Fibroblast of skin of left biceps (primary cell): ENCODE data around the gene TPP1.

ENCODE experiments used
- DNase-seq, 2 experiments: peaks; one replicate each; pipeline ENCODE4 v3.0.0-alpha.2; 2013; ENCODE audit warnings: low read depth in 2 of 2

Gene TPP1

DNA sequence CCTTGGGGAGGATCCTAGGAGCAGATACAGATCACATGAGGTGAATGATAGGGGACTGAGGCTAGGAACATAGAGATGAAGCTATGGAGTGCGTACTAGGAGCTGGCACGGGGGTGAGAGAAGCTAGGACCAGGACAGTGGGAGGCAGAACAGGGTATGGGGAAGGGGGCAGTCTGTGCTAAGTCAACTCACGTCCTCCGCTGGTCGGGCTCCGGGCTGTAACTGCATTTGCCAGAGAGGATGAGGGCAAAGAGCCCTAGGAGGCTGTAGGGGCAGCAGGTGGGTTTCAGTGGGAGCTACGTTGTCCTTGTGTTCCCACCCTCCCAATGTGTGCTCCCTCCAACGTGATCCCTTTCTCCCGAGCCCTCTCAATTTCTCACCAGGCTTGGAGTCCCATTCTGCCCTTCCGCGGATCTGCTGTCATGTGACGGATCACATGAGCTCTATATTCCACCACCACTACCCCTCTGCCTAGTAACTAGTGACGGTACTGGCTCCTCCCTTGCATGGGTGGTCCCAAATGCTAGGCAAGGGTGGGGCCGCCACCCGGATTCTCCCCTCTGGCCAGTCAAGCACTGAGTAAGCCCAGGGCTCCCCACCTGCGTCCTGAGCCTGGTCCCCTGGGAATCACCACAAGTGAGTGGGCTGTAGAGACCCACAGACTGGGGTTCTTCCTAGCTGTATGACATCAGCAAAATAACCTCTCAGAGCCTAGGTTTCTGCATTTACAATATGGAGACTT, at the start of gene TPP1:
TSS of gene TPP1 (minus strand) at position 419 of the 742 bp plus-strand sequence. CDS start at position 397, 22 bp downstream.
- DNase-seq, result peak; percentile 80 to 85

DNA sequence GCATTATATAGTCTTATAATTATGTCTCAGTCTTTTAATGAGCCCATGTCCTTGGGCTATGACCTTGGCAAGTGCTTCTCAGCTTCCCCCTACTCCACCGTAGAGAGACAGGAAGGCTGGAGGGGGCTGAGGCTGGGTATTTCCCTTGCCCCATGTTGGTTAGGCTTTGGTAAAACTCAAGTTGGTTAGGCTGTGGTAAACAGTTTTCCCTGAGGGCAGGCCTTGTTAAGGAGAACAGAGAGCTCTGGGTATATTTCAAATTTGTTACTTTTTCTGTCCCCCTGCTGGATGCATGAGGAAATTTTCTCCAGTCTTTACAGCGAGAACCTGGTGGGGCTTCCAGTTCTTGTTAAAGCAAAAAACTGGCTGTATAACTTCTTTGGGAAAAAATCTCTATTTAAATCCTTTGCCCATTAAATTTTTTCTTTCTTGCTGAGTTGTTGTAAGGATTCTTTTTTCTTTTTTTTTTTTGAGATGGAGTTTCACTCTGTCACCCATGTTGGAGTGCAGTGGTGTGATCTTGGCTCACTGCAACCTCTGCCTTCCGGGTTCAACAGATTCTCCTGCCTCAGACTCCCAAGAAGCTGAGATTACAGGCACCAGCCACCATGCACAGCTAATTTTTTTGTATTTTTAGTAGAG, 48.6 kb upstream of the TPP1 start:
- no peak for DNase-seq

DNA sequence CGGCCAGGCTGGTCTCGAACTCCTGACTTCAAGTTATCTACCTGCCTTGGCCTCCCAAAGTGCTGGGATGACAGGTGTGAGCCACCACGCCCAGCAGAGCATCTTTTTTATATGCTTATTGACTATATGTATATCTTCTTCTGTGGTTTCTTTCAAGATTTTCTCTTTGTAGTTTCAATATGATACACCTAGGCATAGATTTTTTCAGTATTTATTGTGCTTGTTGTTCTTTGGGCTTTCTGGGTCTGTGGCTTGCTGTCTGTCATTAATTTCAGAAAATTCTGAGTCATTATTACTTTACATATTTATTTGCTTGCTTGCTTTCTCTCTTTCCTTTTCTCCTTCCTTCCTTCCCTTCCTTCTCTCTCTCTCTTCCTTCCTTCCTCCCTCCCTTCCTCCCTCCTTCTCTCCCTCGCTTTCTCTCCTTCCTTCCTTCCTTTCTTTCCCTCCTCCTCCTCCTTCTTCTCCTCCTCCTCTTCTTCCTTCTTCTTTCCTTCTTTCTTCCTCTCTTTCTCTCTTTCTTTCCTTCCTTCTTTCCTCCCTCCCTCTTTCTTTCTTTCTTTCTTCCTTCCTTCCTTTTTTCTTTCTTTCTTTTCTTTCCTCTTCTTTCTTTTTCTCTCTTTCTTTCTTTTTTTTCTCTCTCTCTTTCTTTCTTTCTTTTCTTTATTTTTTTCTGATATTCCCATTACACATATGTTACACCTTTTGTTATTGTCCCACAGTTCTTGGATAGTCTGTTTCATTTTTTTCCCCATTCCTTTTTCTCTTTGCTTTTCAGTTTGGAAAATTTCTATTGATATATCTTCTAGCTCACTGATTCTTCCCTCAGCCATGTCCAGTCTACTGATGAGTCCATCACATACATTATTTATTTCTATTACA, 47.3 kb upstream of the TPP1 start:
- no peak for DNase-seq

DNA sequence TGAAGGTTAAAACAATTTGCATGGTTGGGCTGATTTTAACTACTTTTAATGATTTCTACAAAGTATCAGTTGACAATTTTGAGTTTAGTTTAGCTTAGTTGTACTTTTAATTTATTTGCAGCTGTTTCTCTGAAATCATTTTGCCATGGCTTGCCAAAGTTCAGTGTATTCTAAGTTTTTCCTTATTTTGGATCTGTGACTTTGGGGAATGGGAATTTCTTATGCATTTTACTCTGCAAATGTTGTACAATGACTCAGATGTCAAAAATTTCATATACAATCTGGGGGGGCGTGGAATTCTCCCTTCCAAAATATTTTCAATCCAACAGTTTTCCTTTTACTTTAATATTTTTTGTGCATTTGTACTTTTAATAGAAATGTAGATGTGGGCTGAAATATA, 45.3 kb upstream of the TPP1 start:
- DNase-seq, result no peak

DNA sequence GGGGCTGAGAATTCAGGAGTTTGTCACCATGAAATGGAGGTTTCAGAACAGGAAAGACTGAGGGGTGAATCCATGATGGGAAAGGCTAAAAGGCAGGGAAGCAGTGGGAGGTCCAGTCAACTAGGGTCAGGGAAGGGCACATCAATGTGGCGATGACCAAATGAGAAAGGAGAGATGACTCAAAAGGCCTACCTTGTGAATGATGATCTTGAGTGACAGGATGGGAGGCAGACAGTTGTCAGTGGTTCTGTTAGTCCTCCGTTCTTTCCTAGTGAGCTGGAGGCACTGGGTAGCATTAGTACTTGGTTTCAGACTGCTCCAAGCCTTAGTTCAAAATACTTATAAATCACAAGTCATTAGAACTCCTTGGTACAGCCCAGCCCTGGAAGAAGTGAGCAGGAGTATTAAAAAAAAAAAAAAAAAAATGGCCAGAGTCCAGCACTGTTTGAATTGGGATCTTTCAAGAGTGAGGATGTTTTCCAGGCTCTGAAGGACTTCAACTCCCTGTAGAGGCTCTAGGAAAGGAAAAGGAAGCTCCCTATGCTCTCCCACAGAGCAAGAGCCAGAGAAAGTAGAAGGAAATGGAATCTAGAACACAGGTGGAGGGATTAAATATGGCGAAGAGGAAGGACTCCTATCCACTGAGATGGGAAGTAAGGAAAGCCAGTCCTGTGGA, 44.7 kb upstream of the TPP1 start:
- DNase-seq, result no peak

DNA sequence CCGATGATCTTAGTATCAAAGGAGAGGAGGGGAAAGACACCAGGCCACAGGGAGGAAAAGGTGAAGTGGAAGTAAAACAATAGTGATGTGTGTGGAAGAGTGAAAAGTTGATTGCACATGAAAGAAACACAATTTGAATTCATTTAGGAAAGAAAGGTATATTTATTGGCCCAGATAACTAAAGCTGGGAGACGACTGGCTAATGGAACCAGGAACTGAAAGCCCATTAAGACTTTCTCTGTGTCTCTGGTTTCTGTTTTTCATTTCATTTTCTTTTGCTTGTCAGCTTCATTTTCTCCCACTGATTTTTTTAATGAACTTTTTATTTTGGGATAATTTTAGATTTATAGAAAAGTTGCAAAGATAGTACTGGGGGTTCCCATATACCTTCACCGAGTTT, 41.5 kb upstream of the TPP1 start:
- no peak for DNase-seq

DNA sequence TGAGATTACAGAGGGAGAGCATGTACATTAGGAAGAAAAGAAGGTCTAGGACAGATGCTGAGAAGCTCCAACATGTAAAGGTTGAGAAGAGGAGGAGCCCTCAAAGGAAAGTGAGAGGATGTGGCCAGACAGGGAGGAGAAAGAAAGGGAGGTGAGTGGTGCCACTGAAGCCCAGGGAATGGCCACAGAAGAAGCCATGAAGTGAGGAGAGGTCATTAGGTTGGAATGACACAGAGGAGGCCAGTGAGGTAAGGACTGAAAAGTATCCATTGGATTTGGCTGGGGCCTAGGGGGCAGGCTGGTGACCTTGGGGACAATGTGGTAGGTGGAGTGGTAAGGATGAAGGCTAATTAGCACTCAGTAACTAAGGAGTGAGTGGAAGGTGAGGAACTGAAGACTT, 39.4 kb upstream of the TPP1 start:
- DNase-seq, result no peak

DNA sequence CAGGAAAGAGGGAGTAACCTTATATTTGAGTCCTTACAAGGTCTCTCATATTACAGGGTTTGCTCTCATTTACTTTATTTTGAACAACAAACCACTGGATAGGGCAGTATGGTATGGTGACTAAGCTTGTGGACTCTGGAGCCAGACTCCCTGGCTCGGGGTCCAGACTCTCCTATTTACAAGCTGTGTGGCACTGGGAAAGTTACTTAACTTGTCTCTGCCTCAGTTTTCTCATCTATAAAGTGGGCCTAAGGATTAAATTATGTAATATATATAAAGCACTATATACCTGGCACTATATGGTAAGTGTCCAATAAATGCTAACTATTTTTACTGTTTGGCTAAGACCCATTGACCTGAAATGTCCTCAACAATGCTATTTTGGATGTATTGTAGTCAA, 38.1 kb upstream of the TPP1 start:
- DNase-seq, result no peak

DNA sequence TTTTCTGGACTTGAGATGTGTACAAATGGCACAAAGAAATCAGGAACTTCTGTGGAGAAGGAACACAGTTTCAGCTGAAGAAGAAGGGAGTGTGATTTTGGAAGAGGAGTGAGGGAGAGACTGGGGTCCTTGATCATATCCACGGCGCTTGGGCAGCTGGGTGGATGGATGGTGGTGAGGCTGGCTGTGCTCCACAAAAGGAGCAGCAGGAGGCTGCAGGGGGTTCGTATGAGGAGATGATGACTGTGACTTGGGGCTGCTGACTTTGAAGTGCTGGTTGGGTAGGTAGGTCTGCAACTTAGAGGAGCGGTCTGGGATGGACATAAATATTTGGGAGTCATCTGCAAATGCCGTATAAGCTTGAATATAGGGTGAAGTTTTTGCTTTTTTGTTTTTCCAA, 37.7 kb upstream of the TPP1 start:
- DNase-seq, result no peak

DNA sequence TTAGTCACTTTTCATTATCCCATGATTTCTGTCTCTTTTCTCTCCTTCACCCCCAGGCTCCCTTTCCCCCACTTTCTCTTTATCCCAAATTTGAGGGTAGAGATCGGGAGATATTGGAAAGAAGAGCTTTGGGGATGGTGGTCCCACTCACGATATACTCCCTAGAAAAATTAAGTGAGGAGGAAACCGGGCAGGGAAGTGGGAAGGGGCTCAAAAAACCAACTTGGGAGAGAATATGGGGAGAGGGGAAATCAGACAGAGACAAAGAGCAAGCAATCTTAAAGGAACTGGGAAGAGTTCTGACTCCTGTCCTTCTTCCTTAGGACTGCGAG, 37.3 kb upstream of the TPP1 start:
- no peak for DNase-seq

DNA sequence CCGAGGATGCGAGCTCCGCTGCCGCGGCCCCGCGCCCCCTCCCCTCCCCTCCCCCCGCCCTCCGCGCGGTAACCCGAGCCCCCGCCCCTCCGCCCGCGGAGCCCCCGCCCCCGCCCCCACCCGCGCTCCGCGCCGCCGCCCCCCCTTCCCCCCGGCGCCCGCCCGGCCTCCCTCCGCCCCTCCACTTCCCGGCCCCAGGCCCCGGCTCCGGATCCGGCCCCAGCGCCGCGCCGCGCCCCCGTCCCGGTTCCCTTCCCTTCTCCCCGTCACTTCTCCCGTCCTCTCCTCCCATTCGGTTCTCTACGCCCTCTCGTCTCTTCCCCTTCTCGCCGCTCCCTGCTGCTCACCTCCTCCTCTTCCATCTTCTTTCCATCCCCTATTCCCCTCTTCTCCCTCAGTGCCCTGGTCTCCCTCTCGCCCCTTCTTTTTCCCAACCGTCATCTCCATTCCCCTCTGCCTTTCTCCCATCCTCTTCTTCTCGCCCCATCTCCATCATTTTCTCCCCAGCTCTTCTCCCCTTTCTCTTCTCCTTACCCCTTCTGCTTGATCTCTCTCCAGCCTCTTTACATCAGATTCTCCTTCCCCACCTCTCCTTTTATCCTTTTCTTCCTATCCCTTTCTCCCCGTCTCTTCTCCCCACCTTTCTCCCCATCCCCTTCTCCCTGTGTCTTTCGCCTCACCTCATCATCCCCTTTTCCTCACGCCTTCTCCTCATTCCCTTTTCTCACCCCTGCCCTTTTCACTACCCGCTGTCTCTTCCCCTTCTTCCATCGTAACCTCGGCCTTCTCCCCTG, 36.8 kb upstream of the TPP1 start, which contains the start of gene DCHS1:
TSS of gene DCHS1 (minus strand) at position 20 of the 794 bp plus-strand sequence. CDS start 14,196 bp downstream, outside the sequence.
- no peak for DNase-seq

DNA sequence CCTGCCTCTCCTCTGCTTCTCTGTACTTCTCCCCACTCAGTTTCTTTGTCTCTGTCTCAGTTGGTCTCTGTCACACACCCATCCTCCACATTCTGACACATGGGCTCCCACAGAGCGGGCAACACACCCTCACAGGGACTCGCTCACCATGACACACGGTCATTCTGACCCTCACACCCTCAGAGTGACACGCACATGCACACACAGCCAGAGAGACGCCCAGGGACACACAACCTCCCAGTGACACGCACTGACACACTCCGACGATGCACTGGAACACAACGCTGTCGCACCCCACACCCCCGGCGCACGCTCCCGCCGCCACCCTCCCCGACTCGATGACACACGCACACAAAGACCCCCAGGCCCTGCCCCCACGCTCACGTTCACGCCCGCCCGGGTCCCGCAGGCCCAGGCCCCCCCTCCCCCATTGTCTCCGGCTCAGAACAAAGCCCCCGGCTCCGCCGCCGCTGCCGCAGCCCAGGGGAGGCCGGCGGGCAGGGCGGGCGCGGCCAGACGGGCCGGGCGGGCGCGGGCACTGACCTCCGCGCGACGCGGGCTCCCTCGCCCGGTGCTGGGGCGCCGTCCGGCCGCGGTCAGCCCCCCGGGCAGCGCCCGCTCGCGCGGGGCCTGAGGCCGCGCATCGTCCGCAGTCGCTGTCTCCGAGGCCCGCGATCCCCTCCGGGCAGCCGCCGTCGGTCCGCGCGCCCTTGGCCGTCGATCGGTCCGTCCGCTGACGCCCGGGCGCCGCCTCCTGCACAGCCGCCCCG, 36.0 kb upstream of the TPP1 start:
- no peak for DNase-seq

DNA sequence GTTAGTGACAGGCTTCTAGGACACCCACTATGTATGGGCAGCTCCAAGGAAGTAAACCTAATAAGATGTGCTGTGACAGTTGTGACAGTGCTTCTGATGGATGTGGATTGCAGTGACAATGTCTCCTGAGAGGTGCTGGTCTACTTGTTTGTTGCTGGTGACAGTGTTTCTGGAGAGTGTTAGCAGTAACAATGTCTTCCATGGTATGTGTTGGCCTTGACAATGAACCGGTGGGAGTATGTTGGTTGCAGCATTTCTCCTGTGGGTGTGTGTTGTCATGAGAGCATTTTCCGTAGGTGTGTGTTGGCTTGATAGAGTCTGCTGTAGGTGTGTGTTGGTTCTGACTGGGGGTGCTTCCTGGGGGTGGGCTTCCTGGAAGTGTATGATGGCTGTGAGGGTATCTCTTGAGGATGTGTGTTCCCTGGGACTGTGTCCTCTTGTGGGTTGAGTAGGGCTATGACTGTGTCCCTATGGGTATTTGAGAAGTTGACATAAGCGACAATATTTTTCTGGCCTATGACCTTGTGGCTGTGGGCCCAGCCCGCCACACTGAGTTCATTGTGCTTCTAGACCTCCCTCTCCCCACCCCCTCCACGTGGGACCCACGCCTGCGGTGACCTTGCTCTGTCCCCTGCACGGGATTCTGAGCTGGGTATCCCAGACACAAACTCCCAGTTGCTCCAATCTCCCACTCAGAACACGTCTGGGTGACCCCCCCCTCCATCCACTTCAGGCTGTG, 35.2 kb upstream of the TPP1 start:
- no peak for DNase-seq

DNA sequence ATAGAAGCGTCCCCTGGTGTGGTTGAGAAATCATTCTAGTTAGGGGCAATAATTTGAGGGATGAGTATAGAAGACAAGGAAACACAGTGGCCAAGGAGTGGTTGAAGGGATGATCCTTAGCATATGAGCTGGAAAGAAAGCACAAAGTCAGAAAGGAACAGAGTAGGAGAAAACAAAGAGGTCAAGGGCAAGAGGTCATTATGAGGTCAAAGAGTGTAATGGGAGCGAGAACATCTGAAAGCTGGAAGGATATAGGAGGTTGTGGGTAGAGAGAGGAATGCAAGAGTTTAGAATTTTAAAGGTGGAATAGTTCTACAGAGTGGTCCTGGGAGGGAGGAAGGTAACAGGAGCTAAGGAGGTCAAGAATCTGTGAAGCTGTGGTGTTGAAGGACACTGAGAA, 34.4 kb upstream of the TPP1 start:
- DNase-seq, result no peak

DNA sequence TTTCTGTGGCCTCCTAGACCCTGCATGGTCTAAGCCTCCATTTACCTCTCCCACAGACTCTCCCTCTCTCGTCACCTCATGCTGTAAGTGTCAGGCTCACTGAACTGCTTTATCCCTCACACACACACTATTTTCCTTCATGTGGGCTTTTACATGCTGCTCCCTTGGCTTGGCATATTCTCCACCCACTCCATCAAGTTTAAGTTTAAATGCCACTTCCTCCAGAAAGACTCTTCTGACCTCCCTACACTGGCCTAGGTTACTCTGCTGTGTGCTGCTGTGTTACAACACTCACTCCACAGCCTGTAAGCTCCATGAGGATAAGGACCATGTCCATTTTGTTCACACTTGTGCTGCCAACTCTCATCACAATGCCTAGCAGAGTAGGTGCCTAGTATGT, 33.9 kb upstream of the TPP1 start:
- no peak for DNase-seq

DNA sequence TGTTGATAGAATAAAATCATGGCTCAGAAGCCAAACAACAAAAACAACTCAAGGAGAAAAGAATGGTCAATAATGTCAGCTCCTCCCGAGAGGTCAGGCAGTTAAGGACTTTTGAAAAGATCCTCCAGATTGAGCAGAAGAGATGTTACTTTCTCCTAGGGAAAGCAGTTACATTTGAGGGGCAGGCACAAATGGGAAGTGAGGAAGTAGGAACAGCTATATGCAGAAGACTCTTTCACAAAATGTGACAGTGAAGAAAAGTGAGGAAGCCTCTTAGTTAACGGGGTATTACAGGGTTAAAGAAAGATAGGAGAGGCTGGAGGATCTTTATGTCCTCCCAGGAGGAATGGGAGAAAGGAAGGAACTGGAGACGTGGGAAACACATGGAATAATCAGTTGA, 33.0 kb upstream of the TPP1 start:
- DNase-seq, result no peak

DNA sequence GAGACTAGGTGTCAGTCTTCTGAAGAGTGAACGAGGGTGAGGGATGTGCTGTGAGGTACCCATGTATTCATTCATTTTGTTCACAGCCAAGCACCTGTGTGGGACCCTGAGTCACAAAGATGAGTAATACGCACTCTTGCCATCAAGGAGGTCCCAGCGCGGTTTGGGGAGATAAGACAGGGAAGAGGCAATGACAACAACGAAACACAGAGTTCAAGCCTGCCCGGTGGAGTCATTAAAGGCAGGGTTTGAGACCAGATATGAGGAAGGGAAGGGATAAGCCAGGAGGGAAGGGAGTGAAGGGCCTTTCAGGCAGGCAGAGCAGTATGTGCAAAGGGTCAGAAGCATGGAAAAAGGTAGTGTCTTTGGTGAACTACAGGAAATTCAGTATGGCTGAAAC, 31.8 kb upstream of the TPP1 start:
- DNase-seq, result no peak

DNA sequence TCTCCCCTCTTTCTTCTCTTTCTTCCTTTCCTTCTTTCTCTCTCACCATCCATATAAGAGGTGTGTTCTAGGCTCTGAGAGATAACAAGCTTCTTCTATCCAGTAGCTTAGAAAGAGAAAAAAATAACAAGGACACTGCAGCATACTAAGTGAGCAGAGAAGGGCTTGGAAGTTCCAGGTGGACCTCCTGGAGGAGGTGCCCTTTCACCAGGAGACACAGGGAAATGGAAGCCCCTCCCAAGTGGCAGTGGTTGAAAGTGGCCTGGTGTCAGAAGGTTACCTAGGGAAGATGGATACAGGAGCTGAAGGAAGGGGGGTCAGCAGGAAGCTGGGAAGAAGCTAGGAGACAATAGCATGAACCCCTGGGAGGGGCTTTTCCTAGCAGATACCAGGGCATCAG, 30.9 kb upstream of the TPP1 start:
- DNase-seq, result no peak

DNA sequence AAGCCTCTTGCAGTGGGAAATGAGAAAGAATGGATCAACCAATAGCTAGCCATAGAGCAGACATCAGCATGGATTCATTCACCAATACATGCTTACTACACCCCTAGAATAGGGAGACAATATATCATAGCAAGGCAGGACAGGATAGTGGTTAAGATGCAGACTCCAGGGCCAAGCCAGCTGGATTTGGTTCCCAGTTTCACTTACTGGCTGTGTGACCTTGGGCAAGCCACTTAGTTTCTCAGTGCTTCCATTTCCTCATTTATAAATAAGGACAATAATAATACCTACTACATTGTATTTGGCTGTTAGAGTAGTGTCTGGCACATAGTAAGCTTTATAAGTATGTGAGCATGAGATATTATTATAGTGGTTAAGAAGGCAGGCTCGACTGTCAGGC, 29.3 kb upstream of the TPP1 start:
- no peak for DNase-seq

DNA sequence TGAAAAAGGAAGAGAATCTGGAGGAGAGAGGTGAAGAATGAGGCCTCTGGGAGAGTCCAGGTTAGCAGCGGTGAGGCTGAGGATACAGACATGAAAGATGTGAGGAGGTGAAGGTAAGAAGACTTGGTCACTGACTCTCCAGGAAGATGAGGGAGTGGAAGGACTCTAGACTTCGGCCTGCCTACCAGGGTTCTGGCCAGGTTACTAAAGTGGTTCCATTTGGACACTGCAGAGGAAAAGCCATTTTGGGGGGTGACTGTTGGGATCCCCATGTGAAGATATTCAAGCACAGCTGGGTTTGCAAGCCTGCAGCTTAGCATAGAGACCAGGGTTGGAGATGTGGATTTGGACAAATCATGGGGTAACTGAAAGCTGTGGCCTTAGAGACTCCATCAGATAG, 28.6 kb upstream of the TPP1 start:
- no peak for DNase-seq
